Measurements from ENCODE around the gene FUT3. TPM values are rescaled to one million over a fixed set of nuclear protein-coding genes. Genes with fewer than 3 reads are reported as not detected.

Gene FUT3
- total RNA-seq, 1 donor from 2014 or later: not detected

GRCh38 chr19:5827891-5828660 is 23.2 kb downstream of the FUT3 start:
- DNase-seq: peak; percentile 99
- peak overlapping the region; percentile 100 for H3K4me3 Mint-ChIP-seq
- H3K36me3 Mint-ChIP-seq (ENCODE audit: low read depth): no peaks in the 10 kb centered on the region
- peaks cover 8% of the 10 kb centered on the region for H3K4me1 Mint-ChIP-seq
- H3K27ac Mint-ChIP-seq: peak overlapping the region; percentile 100
- intact Hi-C loops (cut with micrococcal nuclease): loop anchor here (1.0 to 10.0 kb wide), 4 partner anchors 23 to 137 kb away; partner anchors contain the start of genes NDUFA11, NRTN and VMAC
- H3K27me3 Mint-ChIP-seq: no peaks in the 10 kb centered on the region
- H3K9me3 Mint-ChIP-seq: no peaks in the 10 kb centered on the region

GRCh38 chr19:5827342-5827890 is 23.8 kb downstream of the FUT3 start:
- Mint-ChIP-seq H3K36me3 (ENCODE audit: low read depth) (no peaks in the 10 kb centered on the region), H3K27ac (peak overlapping the region; percentile 92), H3K4me1 (peaks cover 8% of the 10 kb centered on the region), H3K4me3 (peak overlapping the region; percentile 100), H3K9me3 (no peaks in the 10 kb centered on the region), H3K27me3 (no peaks in the 10 kb centered on the region)
- intact Hi-C loops (cut with micrococcal nuclease): loop anchor here (5.0 to 10.0 kb wide), 2 partner anchors 75 to 137 kb away; partner anchors contain the start of genes NDUFA11 and VMAC
- DNase-seq: no peak

- Mint-ChIP-seq H3K4me1 (peaks cover 8% of the 10 kb centered on the region), H3K9me3 (no peaks in the 10 kb centered on the region), H3K27ac (peak overlapping the region; percentile 92), H3K4me3 (peak overlapping the region; percentile 100), H3K27me3 (no peaks in the 10 kb centered on the region), H3K36me3 (ENCODE audit: low read depth) (no peaks in the 10 kb centered on the region)
- intact Hi-C loops (cut with micrococcal nuclease): loop anchor here (5.0 to 10.0 kb wide), 2 partner anchors 76 to 138 kb away; partner anchors contain the start of genes NDUFA11 and VMAC
- DNase-seq: peak; percentile 74
These were observed 24.5 kb downstream of the FUT3 start for GRCh38 chr19:5826531-5827341.

GRCh38 chr19:5825178-5825577 is 26.1 kb downstream of the FUT3 start:
- DNase-seq: no peak
- intact Hi-C loops (cut with micrococcal nuclease): loop anchor here (5.0 to 10.0 kb wide), 2 partner anchors 77 to 140 kb away; partner anchors contain the start of genes NDUFA11 and VMAC
- H3K4me3 Mint-ChIP-seq: no peak overlapping the region
- H3K36me3 Mint-ChIP-seq (ENCODE audit: low read depth): no peaks in the 10 kb centered on the region
- peaks cover 8% of the 10 kb centered on the region for H3K4me1 Mint-ChIP-seq
- H3K27me3 Mint-ChIP-seq: no peaks in the 10 kb centered on the region
- H3K9me3 Mint-ChIP-seq: no peaks in the 10 kb centered on the region
- no peak overlapping the region for H3K27ac Mint-ChIP-seq

GRCh38 chr19:5824751-5825150 is 26.5 kb downstream of the FUT3 start:
- no peak for DNase-seq
- intact Hi-C loops (cut with micrococcal nuclease): loop anchor here (5.0 to 10.0 kb wide), 2 partner anchors 78 to 140 kb away; partner anchors contain the start of genes NDUFA11 and VMAC
- H3K4me1 Mint-ChIP-seq: peaks cover 8% of the 10 kb centered on the region
- H3K27me3 Mint-ChIP-seq: no peaks in the 10 kb centered on the region
- no peaks in the 10 kb centered on the region for H3K9me3 Mint-ChIP-seq
- H3K27ac Mint-ChIP-seq: no peak overlapping the region
- no peaks in the 10 kb centered on the region for H3K36me3 Mint-ChIP-seq (ENCODE audit: low read depth)
- H3K4me3 Mint-ChIP-seq: no peak overlapping the region

GRCh38 chr19:5823579-5824281 is 27.5 kb downstream of the FUT3 start:
- H3K4me3 Mint-ChIP-seq: no peak overlapping the region
- peak; percentile 57 for DNase-seq
- no peak overlapping the region for H3K27ac Mint-ChIP-seq
- no peaks in the 10 kb centered on the region for H3K9me3 Mint-ChIP-seq
- H3K4me1 Mint-ChIP-seq: peaks cover 8% of the 10 kb centered on the region
- no peaks in the 10 kb centered on the region for H3K27me3 Mint-ChIP-seq
- intact Hi-C loops (cut with micrococcal nuclease): loop anchor here (10.0 kb wide), 1 partner anchor 141 kb away; no protein-coding TSS in a partner anchor
- H3K36me3 Mint-ChIP-seq (ENCODE audit: low read depth): no peaks in the 10 kb centered on the region

GRCh38 chr19:5822181-5822844 is 28.9 kb downstream of the FUT3 start:
- Mint-ChIP-seq H3K4me1 (peaks cover 4% of the 10 kb centered on the region), H3K4me3 (no peak overlapping the region), H3K27ac (no peak overlapping the region), H3K36me3 (ENCODE audit: low read depth) (no peaks in the 10 kb centered on the region), H3K27me3 (no peaks in the 10 kb centered on the region), H3K9me3 (no peaks in the 10 kb centered on the region)
- no peak for DNase-seq
- intact Hi-C loops (cut with micrococcal nuclease): loop anchor here (10.0 kb wide), 1 partner anchor 142 kb away; no protein-coding TSS in a partner anchor

GRCh38 chr19:5821521-5822180 is 29.6 kb downstream of the FUT3 start:
- H3K27me3 Mint-ChIP-seq: no peaks in the 10 kb centered on the region
- intact Hi-C loops (cut with micrococcal nuclease): loop anchor here (10.0 kb wide), 1 partner anchor 143 kb away; no protein-coding TSS in a partner anchor
- no peaks in the 10 kb centered on the region for H3K9me3 Mint-ChIP-seq
- no peak overlapping the region for H3K27ac Mint-ChIP-seq
- no peak for DNase-seq
- no peaks in the 10 kb centered on the region for H3K36me3 Mint-ChIP-seq (ENCODE audit: low read depth)
- H3K4me1 Mint-ChIP-seq: no peaks in the 10 kb centered on the region
- H3K4me3 Mint-ChIP-seq: no peak overlapping the region

GRCh38 chr19:5820785-5821184 is 30.5 kb downstream of the FUT3 start:
- peak; percentile 53 for DNase-seq
- no peak overlapping the region for H3K4me3 Mint-ChIP-seq
- no peaks in the 10 kb centered on the region for H3K27me3 Mint-ChIP-seq
- H3K9me3 Mint-ChIP-seq: no peaks in the 10 kb centered on the region
- H3K27ac Mint-ChIP-seq: no peak overlapping the region
- H3K36me3 Mint-ChIP-seq (ENCODE audit: low read depth): no peaks in the 10 kb centered on the region
- intact Hi-C loops (cut with micrococcal nuclease): loop anchor here (10.0 kb wide), 1 partner anchor 144 kb away; no protein-coding TSS in a partner anchor
- no peaks in the 10 kb centered on the region for H3K4me1 Mint-ChIP-seq

- no peaks in the 10 kb centered on the region for H3K27me3 Mint-ChIP-seq
- no peaks in the 10 kb centered on the region for H3K9me3 Mint-ChIP-seq
- no peaks in the 10 kb centered on the region for H3K4me1 Mint-ChIP-seq
- H3K27ac Mint-ChIP-seq: no peak overlapping the region
- no peak overlapping the region for H3K4me3 Mint-ChIP-seq
- no peaks in the 10 kb centered on the region for H3K36me3 Mint-ChIP-seq (ENCODE audit: low read depth)
- no peak for DNase-seq
- intact Hi-C loops (cut with micrococcal nuclease): no loop called here
These were observed 32.7 kb downstream of the FUT3 start for GRCh38 chr19:5818594-5818993.

GRCh38 chr19:5817218-5817617 is 34.0 kb downstream of the FUT3 start:
- Mint-ChIP-seq H3K36me3 (ENCODE audit: low read depth) (no peaks in the 10 kb centered on the region), H3K27me3 (no peaks in the 10 kb centered on the region), H3K4me3 (no peak overlapping the region), H3K27ac (no peak overlapping the region), H3K9me3 (no peaks in the 10 kb centered on the region), H3K4me1 (no peaks in the 10 kb centered on the region)
- DNase-seq: no peak
- intact Hi-C loops (cut with micrococcal nuclease): no loop called here

GRCh38 chr19:5814852-5815246 is 36.4 kb downstream of the FUT3 start:
- Mint-ChIP-seq H3K9me3 (no peaks in the 10 kb centered on the region), H3K27me3 (no peaks in the 10 kb centered on the region), H3K4me1 (no peaks in the 10 kb centered on the region), H3K27ac (no peak overlapping the region), H3K4me3 (no peak overlapping the region), H3K36me3 (ENCODE audit: low read depth) (no peaks in the 10 kb centered on the region)
- intact Hi-C loops (cut with micrococcal nuclease): no loop called here
- DNase-seq: no peak

Measured in activated CD4-positive, alpha-beta T cell treated with anti-CD3 and anti-CD28 coated beads, Interleukin-2, amount 10 ng/mL, durations not matched to agents 24 days and 14 days (primary cell).